ENCODE data around the gene NALCN.

The NALCN gene

DNA sequence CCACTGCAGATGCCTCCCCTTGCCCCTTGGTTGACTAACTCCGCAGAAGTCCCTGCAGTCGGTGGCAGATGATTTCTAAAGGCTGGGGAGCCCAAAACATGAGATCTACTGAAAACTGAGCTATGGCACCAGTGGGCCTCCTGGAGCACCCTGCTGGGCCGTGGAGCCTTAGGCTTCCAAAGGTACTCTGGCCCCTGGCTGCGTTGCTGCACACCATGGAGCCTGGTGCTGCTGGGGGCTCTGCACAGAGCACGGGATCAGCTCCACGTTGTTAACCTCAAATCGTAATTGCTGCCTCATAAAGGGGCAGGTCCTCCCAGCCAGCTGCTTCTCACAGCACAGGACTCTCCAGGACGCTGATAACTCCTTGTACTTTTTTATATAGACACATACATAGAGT, 357.5 kb downstream of the NALCN start:
- ATAC-seq (ENCODE audit: insufficient read depth, low read depth): no peak
- Histone ChIP-seq H3K27ac (ENCODE audit: low read length) (no peak overlapping the region), H3K4me3 (ENCODE audit: low read depth in 1 of 2, low read length in 2 of 2) (no peak overlapping the region), H3K27me3 (ENCODE audit: insufficient read depth, low read length, poor library complexity) (no peaks in the 10 kb centered on the region), H3K4me2 (ENCODE audit: insufficient read depth, low read length) (no peak overlapping the region), H3K4me1 (ENCODE audit: insufficient read depth, low read length) (no peaks in the 10 kb centered on the region), H3K9me3 (ENCODE audit: insufficient read depth, low read length, severe bottlenecking) (no peaks in the 10 kb centered on the region), H2AFZ (ENCODE audit: low read depth, low read length) (no peak overlapping the region), H3K36me3 (ENCODE audit: insufficient read depth, low read length) (no peaks in the 10 kb centered on the region), H4K20me1 (ENCODE audit: insufficient read depth, low read length) (no peaks in the 10 kb centered on the region), H3K79me2 (ENCODE audit: insufficient read depth, low read length) (no peaks in the 10 kb centered on the region), H3K9ac (ENCODE audit: low read depth, low read length) (no peak overlapping the region)
- TF ChIP-seq EZH2 (IDR thresholded peaks at IDR 0.05; ENCODE audit: borderline replicate concordance, low read depth, low read length, severe bottlenecking): no peak
- no peak for TF ChIP-seq CTCF (IDR thresholded peaks at IDR 0.05; ENCODE audit: borderline replicate concordance, extremely low read depth, low read length, poor library complexity, severe bottlenecking)
- DNase-seq: no peak

DNA sequence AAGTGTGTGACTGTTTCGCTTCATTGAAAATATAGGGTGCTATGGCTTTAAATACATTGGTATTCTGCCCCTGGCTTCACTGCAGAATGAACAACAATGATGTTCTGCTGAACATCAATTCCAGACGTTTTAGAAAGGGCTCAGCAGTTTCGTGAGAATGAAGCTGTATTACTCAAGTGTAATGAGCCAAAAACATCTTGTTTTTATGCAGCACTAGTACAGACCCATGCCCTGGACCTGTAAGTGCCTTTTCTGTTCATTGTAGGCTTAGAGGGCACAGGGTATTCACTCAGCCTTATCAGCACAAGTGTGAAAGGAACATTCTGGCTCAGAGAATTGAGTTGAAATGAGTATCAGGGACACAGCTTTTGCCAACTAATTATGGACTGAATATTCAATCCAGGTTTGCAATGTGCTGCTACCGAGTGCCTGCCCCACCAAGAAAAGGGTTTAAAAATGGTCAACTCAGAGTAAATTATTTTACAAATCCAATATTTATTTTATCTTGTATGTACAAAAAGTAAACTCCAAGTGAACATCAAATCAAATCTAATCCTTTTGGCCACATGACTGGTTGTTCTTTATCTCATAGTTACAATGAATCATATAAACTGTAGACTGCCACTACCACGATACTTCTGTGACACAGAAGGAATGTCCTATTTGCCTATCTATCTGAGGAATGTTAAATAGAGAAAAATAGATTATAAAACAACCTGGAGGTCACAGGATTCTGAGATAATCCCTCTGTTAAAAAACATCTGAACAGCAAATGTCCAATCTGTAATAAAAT, 362.8 kb downstream of the NALCN start:
- no peak for DNase-seq

GRCh38 chr13:101049166-101049850, 367.0 kb downstream of the NALCN start:
- no peaks in the 10 kb centered on the region for H3K36me3 ChIP-seq (ENCODE audit: insufficient read depth, low read length)
- H3K27ac ChIP-seq (ENCODE audit: low read length): no peak overlapping the region
- DNase-seq: no peak
- no peak overlapping the region for H3K4me3 ChIP-seq (ENCODE audit: low read depth in 1 of 2, low read length in 2 of 2)
- no peaks in the 10 kb centered on the region for H3K79me2 ChIP-seq (ENCODE audit: insufficient read depth, low read length)
- no peak overlapping the region for H2AFZ ChIP-seq (ENCODE audit: low read depth, low read length)
- H3K9ac ChIP-seq (ENCODE audit: low read depth, low read length): no peak overlapping the region
- no peaks in the 10 kb centered on the region for H3K9me3 ChIP-seq (ENCODE audit: insufficient read depth, low read length, severe bottlenecking)
- no peak for ATAC-seq (ENCODE audit: insufficient read depth, low read depth)
- H3K27me3 ChIP-seq (ENCODE audit: insufficient read depth, low read length, poor library complexity): no peaks in the 10 kb centered on the region
- no peaks in the 10 kb centered on the region for H3K4me1 ChIP-seq (ENCODE audit: insufficient read depth, low read length)
- TF ChIP-seq EZH2 (IDR thresholded peaks at IDR 0.05; ENCODE audit: borderline replicate concordance, low read depth, low read length, severe bottlenecking) (no peak), CTCF (IDR thresholded peaks at IDR 0.05; ENCODE audit: borderline replicate concordance, extremely low read depth, low read length, poor library complexity, severe bottlenecking) (no peak)
- H4K20me1 ChIP-seq (ENCODE audit: insufficient read depth, low read length): no peaks in the 10 kb centered on the region
- H3K4me2 ChIP-seq (ENCODE audit: insufficient read depth, low read length): no peak overlapping the region

More for the DNA sequence above, 362.8 kb downstream of the NALCN start:
- Histone ChIP-seq H3K4me1 (ENCODE audit: insufficient read depth, low read length) (no peaks in the 10 kb centered on the region), H2AFZ (ENCODE audit: low read depth, low read length) (no peak overlapping the region), H3K36me3 (ENCODE audit: insufficient read depth, low read length) (no peaks in the 10 kb centered on the region), H3K4me3 (ENCODE audit: low read depth in 1 of 2, low read length in 2 of 2) (no peak overlapping the region), H3K4me2 (ENCODE audit: insufficient read depth, low read length) (no peak overlapping the region), H3K79me2 (ENCODE audit: insufficient read depth, low read length) (no peaks in the 10 kb centered on the region), H3K27me3 (ENCODE audit: insufficient read depth, low read length, poor library complexity) (no peaks in the 10 kb centered on the region), H3K9me3 (ENCODE audit: insufficient read depth, low read length, severe bottlenecking) (no peaks in the 10 kb centered on the region), H4K20me1 (ENCODE audit: insufficient read depth, low read length) (no peaks in the 10 kb centered on the region), H3K27ac (ENCODE audit: low read length) (no peak overlapping the region), H3K9ac (ENCODE audit: low read depth, low read length) (no peak overlapping the region)
- no peak for ATAC-seq (ENCODE audit: insufficient read depth, low read depth)
- TF ChIP-seq EZH2 (IDR thresholded peaks at IDR 0.05; ENCODE audit: borderline replicate concordance, low read depth, low read length, severe bottlenecking) (no peak), CTCF (IDR thresholded peaks at IDR 0.05; ENCODE audit: borderline replicate concordance, extremely low read depth, low read length, poor library complexity, severe bottlenecking) (no peak)

Data from DND-41 (cell line).